ENCODE results near the gene SUSD5. TPM values are rescaled to one million over a fixed set of nuclear protein-coding genes. Genes with fewer than 3 reads are reported as not detected.
A peak's percentile ranks its signal among the peaks of the same experiment; 100 is the strongest.

SUSD5 gene
- total and polyA plus RNA-seq, 2 of the 13 experiments (the other 11 are each of a cell fraction or from before 2014, with no cell fraction given), result not detected

DNA sequence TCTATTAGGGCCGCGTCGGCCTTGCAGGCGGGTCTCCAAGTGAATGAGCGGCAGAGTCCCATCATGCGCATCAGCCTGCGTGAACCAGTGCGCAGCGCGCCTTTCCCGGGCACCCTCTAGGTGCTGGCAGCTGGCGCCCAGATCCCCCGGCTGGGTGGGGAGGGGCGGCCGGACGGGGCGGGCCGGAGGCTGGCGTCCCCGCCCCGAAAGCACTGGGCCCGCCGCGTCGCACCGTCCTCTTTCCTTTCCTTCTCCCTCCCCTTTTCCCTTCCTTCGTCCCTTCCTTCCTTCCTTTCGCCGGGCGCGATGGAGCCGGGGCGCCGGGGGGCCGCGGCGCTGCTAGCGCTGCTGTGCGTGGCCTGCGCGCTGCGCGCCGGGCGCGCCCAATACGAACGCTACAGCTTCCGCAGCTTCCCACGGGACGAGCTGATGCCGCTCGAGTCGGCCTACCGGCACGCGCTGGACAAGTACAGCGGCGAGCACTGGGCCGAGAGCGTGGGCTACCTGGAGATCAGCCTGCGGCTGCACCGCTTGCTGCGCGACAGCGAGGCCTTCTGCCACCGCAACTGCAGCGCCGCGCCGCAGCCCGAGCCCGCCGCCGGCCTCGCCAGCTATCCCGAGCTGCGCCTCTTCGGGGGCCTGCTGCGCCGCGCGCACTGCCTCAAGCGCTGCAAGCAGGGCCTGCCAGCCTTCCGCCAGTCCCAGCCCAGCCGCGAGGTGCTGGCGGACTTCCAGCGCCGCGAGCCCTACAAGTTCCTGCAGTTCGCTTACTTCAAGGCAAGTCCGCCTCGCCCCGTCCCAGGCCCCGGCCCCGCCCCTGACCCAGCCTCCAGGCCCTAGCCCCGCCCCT, 104.6 kb downstream of the SUSD5 start, which contains the start of gene CRTAP (continued):
- TF ChIP-seq PAX8 (CRISPR knock-in tag; IDR thresholded peaks at IDR 0.05; ENCODE audit: borderline replicate concordance) (peak; percentile 97; the same call in 1 of the 2 replicates), YEATS4 (CRISPR knock-in tag; IDR thresholded peaks at IDR 0.05; ENCODE audit: borderline replicate concordance) (peak; percentile 67), IKZF5 (CRISPR knock-in tag; IDR thresholded peaks at IDR 0.05) (0 out of 2 replicates have a peak, but pooled peaks have one; percentile 26), ZNF451 (CRISPR knock-in tag; IDR thresholded peaks at IDR 0.05) (peak; percentile 89), ZNF574 (CRISPR knock-in tag; IDR thresholded peaks at IDR 0.05) (peak; percentile 73; the same call in 1 of the 2 replicates), WIZ (CRISPR knock-in tag; IDR thresholded peaks at IDR 0.05) (no peak), ZKSCAN1 (IDR thresholded peaks at IDR 0.05; ENCODE audit: low read length) (no peak), NCOA1 (CRISPR knock-in tag; IDR thresholded peaks at IDR 0.05) (peak; percentile 51; the same call in 1 of the 2 replicates), ZNF138 (CRISPR knock-in tag; IDR thresholded peaks at IDR 0.05; ENCODE audit: low read depth) (peak; percentile 61; the same call in 1 of the 2 replicates), SRSF9 (IDR thresholded peaks at IDR 0.05; ENCODE audit: borderline replicate concordance, insufficient read depth, low read depth, low read length, poor library complexity, severe bottlenecking) (no peak), ZBTB34 (CRISPR knock-in tag; IDR thresholded peaks at IDR 0.05) (0 out of 2 replicates have a peak, but pooled peaks have one; percentile 40), MTERF4 (CRISPR knock-in tag; IDR thresholded peaks at IDR 0.05) (peak; percentile 70; the same call in 1 of the 2 replicates)
- TF ChIP-seq, protein P1, sequence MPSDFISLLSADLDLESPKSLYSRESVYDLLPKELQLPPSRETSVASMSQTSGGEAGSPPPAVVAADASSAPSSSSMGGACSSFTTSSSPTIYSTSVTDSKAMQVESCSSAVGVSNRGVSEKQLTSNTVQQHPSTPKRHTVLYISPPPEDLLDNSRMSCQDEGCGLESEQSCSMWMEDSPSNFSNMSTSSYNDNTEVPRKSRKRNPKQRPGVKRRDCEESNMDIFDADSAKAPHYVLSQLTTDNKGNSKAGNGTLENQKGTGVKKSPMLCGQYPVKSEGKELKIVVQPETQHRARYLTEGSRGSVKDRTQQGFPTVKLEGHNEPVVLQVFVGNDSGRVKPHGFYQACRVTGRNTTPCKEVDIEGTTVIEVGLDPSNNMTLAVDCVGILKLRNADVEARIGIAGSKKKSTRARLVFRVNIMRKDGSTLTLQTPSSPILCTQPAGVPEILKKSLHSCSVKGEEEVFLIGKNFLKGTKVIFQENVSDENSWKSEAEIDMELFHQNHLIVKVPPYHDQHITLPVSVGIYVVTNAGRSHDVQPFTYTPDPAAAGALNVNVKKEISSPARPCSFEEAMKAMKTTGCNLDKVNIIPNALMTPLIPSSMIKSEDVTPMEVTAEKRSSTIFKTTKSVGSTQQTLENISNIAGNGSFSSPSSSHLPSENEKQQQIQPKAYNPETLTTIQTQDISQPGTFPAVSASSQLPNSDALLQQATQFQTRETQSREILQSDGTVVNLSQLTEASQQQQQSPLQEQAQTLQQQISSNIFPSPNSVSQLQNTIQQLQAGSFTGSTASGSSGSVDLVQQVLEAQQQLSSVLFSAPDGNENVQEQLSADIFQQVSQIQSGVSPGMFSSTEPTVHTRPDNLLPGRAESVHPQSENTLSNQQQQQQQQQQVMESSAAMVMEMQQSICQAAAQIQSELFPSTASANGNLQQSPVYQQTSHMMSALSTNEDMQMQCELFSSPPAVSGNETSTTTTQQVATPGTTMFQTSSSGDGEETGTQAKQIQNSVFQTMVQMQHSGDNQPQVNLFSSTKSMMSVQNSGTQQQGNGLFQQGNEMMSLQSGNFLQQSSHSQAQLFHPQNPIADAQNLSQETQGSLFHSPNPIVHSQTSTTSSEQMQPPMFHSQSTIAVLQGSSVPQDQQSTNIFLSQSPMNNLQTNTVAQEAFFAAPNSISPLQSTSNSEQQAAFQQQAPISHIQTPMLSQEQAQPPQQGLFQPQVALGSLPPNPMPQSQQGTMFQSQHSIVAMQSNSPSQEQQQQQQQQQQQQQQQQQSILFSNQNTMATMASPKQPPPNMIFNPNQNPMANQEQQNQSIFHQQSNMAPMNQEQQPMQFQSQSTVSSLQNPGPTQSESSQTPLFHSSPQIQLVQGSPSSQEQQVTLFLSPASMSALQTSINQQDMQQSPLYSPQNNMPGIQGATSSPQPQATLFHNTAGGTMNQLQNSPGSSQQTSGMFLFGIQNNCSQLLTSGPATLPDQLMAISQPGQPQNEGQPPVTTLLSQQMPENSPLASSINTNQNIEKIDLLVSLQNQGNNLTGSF (CRISPR knock-in tag; IDR thresholded peaks at IDR 0.05), result peak; percentile 83; the same call in 1 of the 2 replicates
- TF ChIP-seq, protein P2, sequence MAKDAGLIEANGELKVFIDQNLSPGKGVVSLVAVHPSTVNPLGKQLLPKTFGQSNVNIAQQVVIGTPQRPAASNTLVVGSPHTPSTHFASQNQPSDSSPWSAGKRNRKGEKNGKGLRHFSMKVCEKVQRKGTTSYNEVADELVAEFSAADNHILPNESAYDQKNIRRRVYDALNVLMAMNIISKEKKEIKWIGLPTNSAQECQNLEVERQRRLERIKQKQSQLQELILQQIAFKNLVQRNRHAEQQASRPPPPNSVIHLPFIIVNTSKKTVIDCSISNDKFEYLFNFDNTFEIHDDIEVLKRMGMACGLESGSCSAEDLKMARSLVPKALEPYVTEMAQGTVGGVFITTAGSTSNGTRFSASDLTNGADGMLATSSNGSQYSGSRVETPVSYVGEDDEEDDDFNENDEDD (CRISPR knock-in tag; IDR thresholded peaks at IDR 0.05; ENCODE audit: borderline replicate concordance), result peak; percentile 41; the same call in 1 of the 2 replicates
